H9 (cell line): ENCODE data around the gene ANO6. TPM values are rescaled to one million over a fixed set of nuclear protein-coding genes. Genes with fewer than 3 reads are reported as not detected.

Experiments
- DNase-seq: peaks from one replicate; pipeline ENCODE4 v3.0.0-alpha.2; 2017
- H2AFZ ChIP-seq: one replicate; pipeline ENCODE4 v1.6.1; 2013; ENCODE audit warnings: mild to moderate bottlenecking, low read length, control low read depth, moderate library complexity
- H2AK5ac ChIP-seq: 2 replicates; pipeline ENCODE4 v1.6.1; 2013; ENCODE audit warnings: low read length, control low read depth, mixed read lengths; ENCODE audit not compliant: insufficient read length
- H2BK120ac ChIP-seq: one replicate; pipeline ENCODE4 v1.6.1; 2013; ENCODE audit warnings: low read depth, mild to moderate bottlenecking, low read length, control low read depth, inconsistent platforms; ENCODE audit not compliant: poor library complexity, severe bottlenecking
- H2BK12ac ChIP-seq: 2 replicates; pipeline ENCODE4 v1.6.1; 2013; ENCODE audit warnings: low read length, control low read depth, mixed read lengths, low read depth; ENCODE audit not compliant: insufficient read length
- H2BK15ac ChIP-seq: 2 replicates; pipeline ENCODE4 v1.6.1; 2013; ENCODE audit warnings: low read depth, low read length, control low read depth
- H2BK20ac ChIP-seq: one replicate; pipeline ENCODE4 v1.6.1; 2013; ENCODE audit warnings: low read depth, mild to moderate bottlenecking, low read length, control low read depth, inconsistent platforms; ENCODE audit not compliant: poor library complexity, severe bottlenecking
- H2BK5ac ChIP-seq: 2 replicates; pipeline ENCODE4 v1.6.1; 2013; ENCODE audit warnings: low read length, control low read depth, mixed read lengths; ENCODE audit not compliant: insufficient read length
- H3K14ac ChIP-seq: 2 replicates; pipeline ENCODE4 v1.6.1; 2013; ENCODE audit warnings: low read length, control low read depth; ENCODE audit not compliant: insufficient read depth
- H3K18ac ChIP-seq: 2 replicates; pipeline ENCODE4 v1.6.1; 2013; ENCODE audit warnings: low read depth, mild to moderate bottlenecking, mixed read lengths, low read length, control low read depth; ENCODE audit not compliant: insufficient read length
- H3K23ac ChIP-seq: 2 replicates; pipeline ENCODE4 v1.6.1; 2013; ENCODE audit warnings: low read length, control low read depth, mixed read lengths, low read depth; ENCODE audit not compliant: insufficient read length
- H3K23me2 ChIP-seq: 2 replicates; pipeline ENCODE4 v1.6.1; 2013; ENCODE audit warnings: low read depth, mild to moderate bottlenecking, mixed read lengths, low read length, control low read depth; ENCODE audit not compliant: insufficient read length, poor library complexity, severe bottlenecking
- H3K27ac ChIP-seq: 2 replicates; pipeline ENCODE4 v1.5.1; 2013; ENCODE audit warnings: low read length, control low read depth, mixed read lengths, low read depth; ENCODE audit not compliant: insufficient read length
- H3K27me3 ChIP-seq: 2 replicates; pipeline ENCODE4 v1.6.1; 2013; ENCODE audit warnings: low read length, control low read depth, inconsistent platforms; ENCODE audit not compliant: insufficient read depth
- H3K4ac ChIP-seq: 2 replicates; pipeline ENCODE4 v1.6.1; 2013; ENCODE audit warnings: low read depth, mild to moderate bottlenecking, control low read depth, inconsistent platforms, low read length, moderate library complexity
- H3K4me1 ChIP-seq: 2 replicates; pipeline ENCODE4 v1.6.1; 2013; ENCODE audit warnings: low read length, control low read depth, inconsistent platforms; ENCODE audit not compliant: insufficient read depth
- H3K4me2 ChIP-seq: 2 replicates; pipeline ENCODE4 v1.6.1; 2013; ENCODE audit warnings: low read length, control low read depth, mixed read lengths; ENCODE audit not compliant: insufficient read length, insufficient read depth
- H3K56ac ChIP-seq: 2 replicates; pipeline ENCODE4 v1.6.1; 2013; ENCODE audit warnings: low read depth, mild to moderate bottlenecking, mixed read lengths, low read length, control low read depth; ENCODE audit not compliant: insufficient read length
- H3K79me1 ChIP-seq: 2 replicates; pipeline ENCODE4 v1.6.1; 2013; ENCODE audit warnings: low read depth, mild to moderate bottlenecking, moderate library complexity, low read length, control low read depth, inconsistent platforms; ENCODE audit not compliant: insufficient read depth, poor library complexity, severe bottlenecking
- H3K79me2 ChIP-seq: 2 replicates; pipeline ENCODE4 v1.6.1; 2013; ENCODE audit warnings: low read length, control low read depth, inconsistent platforms; ENCODE audit not compliant: insufficient read depth
- H3K9ac ChIP-seq: 2 replicates; pipeline ENCODE4 v1.6.1; 2013; ENCODE audit warnings: low read length, control low read depth, mixed read lengths; ENCODE audit not compliant: insufficient read length; ENCODE audit errors: extremely low read depth
- H3K9me3 ChIP-seq: one replicate; pipeline ENCODE4 v1.6.1; 2013; ENCODE audit warnings: low read depth, low read length, inconsistent platforms; ENCODE audit not compliant: control insufficient read depth
- H3T11ph ChIP-seq: one replicate; pipeline ENCODE4 v1.6.1; 2013; ENCODE audit warnings: mild to moderate bottlenecking, low read length, control low read depth, inconsistent platforms
- H4K20me1 ChIP-seq: one replicate; pipeline ENCODE4 v1.6.1; 2013; ENCODE audit not compliant: control insufficient read depth, insufficient read length, insufficient read depth
- H4K5ac ChIP-seq: 2 replicates; pipeline ENCODE4 v1.6.1; 2013; ENCODE audit warnings: low read depth, mild to moderate bottlenecking, mixed read lengths, low read length, control low read depth; ENCODE audit not compliant: insufficient read length
- H4K8ac ChIP-seq: replicated peaks from 2 replicates; pipeline ENCODE4 v1.6.1; 2013; ENCODE audit warnings: low read length, control low read depth, mixed read lengths, low read depth; ENCODE audit not compliant: insufficient read length
- H4K91ac ChIP-seq: 2 replicates; pipeline ENCODE4 v1.6.1; 2013; ENCODE audit warnings: low read depth, mild to moderate bottlenecking, moderate library complexity, mixed read lengths, low read length, control low read depth; ENCODE audit not compliant: insufficient read length
- H3K27ac Mint-ChIP-seq, 3 experiments: 2 replicates in 2 of 3; 3 replicates in 1 of 3; pipeline ENCODE4 v1.8.0; 2020 to 2021; ENCODE audit warnings: mixed read lengths in 3 of 3, mild to moderate bottlenecking in 1 of 3, moderate library complexity in 1 of 3
- H3K27me3 Mint-ChIP-seq: 2 replicates; pipeline ENCODE4 v1.8.0; 2021; ENCODE audit warnings: low read depth, mild to moderate bottlenecking, moderate library complexity, mixed read lengths
- H3K36me3 Mint-ChIP-seq, 3 experiments: 2 replicates in 2 of 3; 3 replicates in 1 of 3; pipeline ENCODE4 v1.8.0; 2020 to 2021; ENCODE audit warnings: low read depth in 3 of 3, mixed read lengths in 3 of 3; ENCODE audit not compliant: insufficient read depth in 1 of 3
- H3K4me1 Mint-ChIP-seq, 2 experiments: 2 replicates each; pipeline ENCODE4 v1.8.0; 2020; ENCODE audit warnings: mixed read lengths in 2 of 2
- H3K4me3 Mint-ChIP-seq, 2 experiments: 2 replicates in 1 of 2; 3 replicates in 1 of 2; pipeline ENCODE4 v1.8.0; 2020 to 2021; ENCODE audit warnings: mild to moderate bottlenecking in 2 of 2, mixed read lengths in 2 of 2, moderate library complexity in 1 of 2
- H3K9me3 Mint-ChIP-seq, 2 experiments: 2 replicates in 1 of 2; 3 replicates in 1 of 2; pipeline ENCODE4 v1.8.0; 2020; ENCODE audit warnings: mild to moderate bottlenecking in 2 of 2, mixed read lengths in 2 of 2, moderate library complexity in 1 of 2
- CTCF ChIP-seq: fragments of 200-600 bp; sonication (generic); conservative IDR thresholded peaks from 3 replicates; pipeline ENCODE4 v1.8.0; 2021; ENCODE audit warnings: antibody characterized with exemption, mild to moderate bottlenecking
- WGBS: extraction: QIAGEN DNeasy Blood & Tissue Kit; methylation state at CpG from one replicate; pipeline ENCODE4 v1.1.7; 2013; ENCODE audit warnings: missing lambda C conversion rate, low lambda C conversion rate, mixed read lengths; ENCODE audit not compliant: insufficient read length; ENCODE audit errors: extremely low coverage; 5-methylcytosine and 5-hydroxymethylcytosine counted together
- total RNA-seq: library from RNA; stranded (reverse); gene quantifications from 2 replicates; pipeline ENCODE4 v1.2.1, GENCODE V29; 2021

ANO6 gene
- total RNA-seq, 1 experiment from 2014 or later: 24.3 TPM

GRCh38 chr12:45446013-45446412 lies 230.1 kb downstream of the ANO6 start:
- H2AFZ ChIP-seq: no peak overlapping the region
- H3K4me2 ChIP-seq: no peak overlapping the region
- no peak overlapping the region for H3K23ac ChIP-seq
- H3K27me3 ChIP-seq: no peaks in the 10 kb centered on the region
- no peak overlapping the region for H3K14ac ChIP-seq
- H2AK5ac ChIP-seq: no peak overlapping the region
- no peak overlapping the region for H3K27ac Mint-ChIP-seq
- H4K8ac ChIP-seq: no peak overlapping the region
- H3K79me1 ChIP-seq: no peaks in the 10 kb centered on the region
- no peak for DNase-seq
- no peak overlapping the region for H3K18ac ChIP-seq
- no CpG with 5 or more reads among the region's 1 CpG for WGBS
- H3K23me2 ChIP-seq: no peaks in the 10 kb centered on the region
- no peaks in the 10 kb centered on the region for H3K4me1 ChIP-seq
- no peaks in the 10 kb centered on the region for H3K9me3 ChIP-seq
- no peak overlapping the region for H4K5ac ChIP-seq
- no peak overlapping the region for H3T11ph ChIP-seq
- H3K9me3 Mint-ChIP-seq: peaks cover 25 to 30% of the 10 kb centered on the region in 2 experiments
- TF ChIP-seq CTCF: no peak
- no peak overlapping the region for H2BK12ac ChIP-seq
- no peaks in the 10 kb centered on the region for H4K20me1 ChIP-seq
- H3K4ac ChIP-seq: no peak overlapping the region
- peaks cover 6 to 18% (median 7%) of the 10 kb centered on the region in 3 experiments for H3K36me3 Mint-ChIP-seq
- no peaks in the 10 kb centered on the region for H3K79me2 ChIP-seq
- H2BK20ac ChIP-seq: no peak overlapping the region
- no peak overlapping the region for H4K91ac ChIP-seq
- H3K56ac ChIP-seq: no peak overlapping the region
- H3K9ac ChIP-seq: no peak overlapping the region
- H3K4me1 Mint-ChIP-seq: no peaks in the 10 kb centered on the region
- H3K4me3 Mint-ChIP-seq: no peak overlapping the region
- H2BK120ac ChIP-seq: no peak overlapping the region
- H2BK15ac ChIP-seq: no peak overlapping the region
- no peak overlapping the region for H2BK5ac ChIP-seq
- H3K27ac ChIP-seq: no peak overlapping the region
- H3K27me3 Mint-ChIP-seq: no peaks in the 10 kb centered on the region; the same call in 1 of the 2 replicates
